ENCODE data around the gene ZNF771. TPM values are rescaled to one million over a fixed set of nuclear protein-coding genes. Genes with fewer than 3 reads are reported as not detected.
A peak's percentile ranks its signal among the peaks of the same experiment; 100 is the strongest.
"Not testable (repeated sequence)": the region's sequence is repeated elsewhere in the genome, so short reads cannot be mapped to it uniquely, and the experiment has no call there.

Gene ZNF771
- polyA plus RNA-seq, 4 donors: 2.5 to 5.3 (median 3.6) TPM

DNA sequence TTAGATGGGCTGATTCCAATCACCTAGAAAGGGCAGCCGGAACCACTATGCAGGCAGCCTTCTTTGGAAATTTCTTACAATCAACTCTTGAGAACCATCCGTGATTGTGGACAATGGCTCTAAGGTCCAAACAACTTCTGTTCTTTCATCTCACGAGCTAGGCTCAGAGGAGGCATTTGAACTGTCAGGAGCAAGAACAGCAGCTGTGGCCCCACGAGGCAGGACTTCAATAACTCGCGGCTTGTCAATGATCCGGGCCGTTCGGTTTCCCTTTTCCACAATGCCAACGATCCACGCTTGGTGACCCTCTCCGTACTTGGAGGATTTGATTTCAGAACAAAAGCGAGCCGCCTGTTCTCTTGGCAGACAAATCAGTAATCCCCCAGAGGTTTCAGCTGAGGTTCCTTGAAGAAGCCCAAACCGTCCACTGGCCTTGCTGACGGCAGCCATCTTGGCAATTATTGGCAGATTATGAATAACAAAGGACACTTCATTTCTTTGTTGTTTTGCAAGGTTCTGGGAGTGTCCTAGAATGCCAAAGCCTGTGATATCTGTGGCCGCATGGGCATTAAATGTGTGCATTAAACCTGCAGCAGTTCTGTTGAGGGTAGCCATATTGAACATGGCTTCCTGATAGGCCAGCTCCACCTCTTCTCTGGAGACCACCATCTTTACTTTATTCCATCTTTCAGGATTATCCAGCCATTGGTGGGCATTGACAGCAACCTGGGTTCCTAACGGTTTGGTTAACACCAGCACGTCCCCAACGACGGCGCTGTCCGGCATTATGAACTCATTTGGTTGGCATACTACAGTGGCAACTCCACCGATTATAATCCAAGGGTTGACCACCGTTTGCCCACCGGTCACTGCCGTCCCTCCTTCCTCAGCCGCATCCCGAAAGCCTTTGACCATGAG is 37.1 kb downstream of the ZNF771 start:
- Histone ChIP-seq H3K4me3 (ENCODE audit: low read depth in 1 of 3, low read length in 3 of 3) (peak overlapping the region; percentile 57 to 88 (median 85)), H3K36me3 (ENCODE audit: control insufficient read depth in 3 of 3, insufficient read depth in 2 of 3, low read depth in 1 of 3, low read length in 3 of 3) (peaks cover 0 to 21% (median 0%) of the 10 kb centered on the region in 3 donors), H3K9me3 (ENCODE audit: control insufficient read depth in 2 of 2, insufficient read depth in 1 of 2, low read depth in 1 of 2, low read length in 1 of 2) (peaks cover 0 to 36% of the 10 kb centered on the region in 2 donors), H3K27me3 (ENCODE audit: control insufficient read depth in 3 of 3, insufficient read depth in 3 of 3, low read length in 3 of 3) (no peaks in the 10 kb centered on the region), H3K4me1 (ENCODE audit: control insufficient read depth in 3 of 3, insufficient read depth in 2 of 3, low read depth in 1 of 3, low read length in 2 of 3) (peaks cover 0 to 46% (median 15%) of the 10 kb centered on the region in 3 donors), H3K27ac (ENCODE audit: low read depth in 1 of 3, low read length in 2 of 3) (peak overlapping the region; percentile 87 to 97 (median 89))
- FAIRE-seq: no peak
- WGBS, 3 donors: 84 to 91% (median 86%) methylated on average over 29 of the region's 29 CpGs
- no peak for DNase-seq

DNA sequence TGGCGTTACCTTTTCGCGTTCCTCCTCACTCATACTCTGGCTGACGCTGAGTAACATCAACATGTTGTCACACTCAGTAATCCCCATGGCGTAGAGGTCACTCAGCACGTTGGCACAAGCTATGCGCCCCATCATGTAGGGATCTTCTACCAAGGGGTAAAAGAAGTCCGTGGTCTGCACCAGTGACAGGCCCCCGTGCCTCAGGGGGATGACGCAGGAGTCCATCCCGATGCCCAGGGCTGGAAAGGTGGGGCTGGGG is 37.7 kb downstream of the ZNF771 start:
- H3K4me1 ChIP-seq (ENCODE audit: control insufficient read depth in 3 of 3, insufficient read depth in 2 of 3, low read depth in 1 of 3, low read length in 2 of 3): peaks cover 0 to 46% (median 15%) of the 10 kb centered on the region in 3 donors
- peak overlapping the region; percentile 57 to 88 (median 85) for H3K4me3 ChIP-seq (ENCODE audit: low read depth in 1 of 3, low read length in 3 of 3)
- no peak for FAIRE-seq
- no peaks in the 10 kb centered on the region for H3K27me3 ChIP-seq (ENCODE audit: control insufficient read depth in 3 of 3, insufficient read depth in 3 of 3, low read length in 3 of 3)
- peaks cover 0 to 36% of the 10 kb centered on the region in 2 donors for H3K9me3 ChIP-seq (ENCODE audit: control insufficient read depth in 2 of 2, insufficient read depth in 1 of 2, low read depth in 1 of 2, low read length in 1 of 2)
- whole genome bisulfite sequencing, 3 donors: 18 to 31% (median 22%) methylated on average over 11 of the region's 11 CpGs
- H3K27ac ChIP-seq (ENCODE audit: low read depth in 1 of 3, low read length in 2 of 3): peak overlapping the region; percentile 87 to 97 (median 89)
- DNase-seq: no peak
- peaks cover 0 to 21% (median 0%) of the 10 kb centered on the region in 3 donors for H3K36me3 ChIP-seq (ENCODE audit: control insufficient read depth in 3 of 3, insufficient read depth in 2 of 3, low read depth in 1 of 3, low read length in 3 of 3)

DNA sequence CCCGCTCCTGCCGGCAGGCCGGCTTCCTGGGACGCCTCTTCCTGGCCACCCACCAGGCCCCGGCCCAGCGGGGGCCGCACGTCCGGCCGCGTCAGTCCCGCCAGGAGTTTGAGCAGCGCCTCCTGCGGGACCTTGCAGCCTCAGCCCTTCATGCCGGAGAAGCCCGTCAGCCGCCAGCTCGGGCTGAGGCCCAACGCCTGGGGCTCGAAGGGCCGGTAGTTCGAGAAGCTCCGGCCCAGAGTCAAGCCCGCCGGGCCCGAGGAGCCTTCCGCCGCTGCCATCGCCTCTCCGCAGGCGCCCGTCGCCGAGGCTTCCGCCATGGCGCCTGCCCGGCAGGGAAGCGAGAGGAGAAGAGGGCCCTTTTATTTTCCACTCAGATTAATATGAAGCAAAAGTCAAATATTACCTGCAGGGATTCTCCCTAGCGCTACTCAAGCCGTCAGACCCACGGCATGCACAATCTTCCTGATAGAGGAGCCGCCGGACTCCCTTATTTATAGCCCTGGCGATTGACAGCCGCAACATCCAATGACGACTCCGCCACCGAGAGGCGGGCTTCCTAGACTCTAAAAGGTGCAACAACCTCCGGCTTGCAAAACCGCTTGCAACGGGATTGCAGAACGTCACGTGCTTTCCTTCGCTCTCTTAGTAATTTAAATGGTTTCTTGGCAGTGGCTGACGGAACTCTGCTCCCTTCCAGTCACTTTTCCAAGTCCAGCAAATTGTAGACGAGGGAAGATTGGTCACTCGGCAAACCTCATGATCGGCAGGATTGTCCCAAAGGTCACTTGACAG is 38.2 kb downstream of the ZNF771 start, which contains the start of gene SEPHS2:
SEPHS2 (minus strand) TSS at position 467 of the 795 bp plus-strand sequence; CDS start at position 320, 147 bp downstream.
- DNase-seq (peak; percentile 99 to 100), FAIRE-seq (no peak)
- Histone ChIP-seq H3K27ac (ENCODE audit: low read depth in 1 of 3, low read length in 2 of 3) (peak within 1 kb of the TSS; percentile 87 to 97 (median 89)), H3K9me3 (ENCODE audit: control insufficient read depth in 2 of 2, insufficient read depth in 1 of 2, low read depth in 1 of 2, low read length in 1 of 2) (peaks cover 0 to 36% of the 10 kb centered on the region in 2 donors), H3K36me3 (ENCODE audit: control insufficient read depth in 3 of 3, insufficient read depth in 2 of 3, low read depth in 1 of 3, low read length in 3 of 3) (peaks cover 0 to 21% (median 0%) of the 10 kb centered on the region in 3 donors), H3K4me1 (ENCODE audit: control insufficient read depth in 3 of 3, insufficient read depth in 2 of 3, low read depth in 1 of 3, low read length in 2 of 3) (peaks cover 0 to 48% (median 15%) of the 10 kb centered on the region in 3 donors), H3K27me3 (ENCODE audit: control insufficient read depth in 3 of 3, insufficient read depth in 3 of 3, low read length in 3 of 3) (no peaks in the 10 kb centered on the region), H3K4me3 (ENCODE audit: low read depth in 1 of 3, low read length in 3 of 3) (peak within 1 kb of the TSS; percentile 57 to 88 (median 85))
- WGBS, 3 donors: 0 to 1% (median 0%) methylated on average over 41 to 59 of the region's 59 CpGs

DNA sequence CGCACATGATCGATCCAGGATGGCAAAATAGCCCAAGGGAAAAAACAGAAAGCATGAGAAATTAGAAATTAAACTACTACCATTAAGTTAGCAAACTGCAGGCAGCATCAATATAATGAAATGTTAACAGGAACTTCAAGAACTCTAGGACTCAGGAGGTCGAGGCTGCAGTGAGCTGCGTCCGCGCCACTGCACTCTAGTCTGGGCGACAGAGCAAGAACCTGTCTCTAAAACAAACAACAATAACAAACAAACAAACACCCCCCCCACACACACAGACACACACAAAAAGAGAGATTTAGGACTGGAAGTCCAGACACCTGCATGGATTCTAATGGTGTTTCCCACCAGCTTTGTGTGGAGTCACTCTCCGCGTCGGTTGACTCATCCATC is 38.8 kb downstream of the ZNF771 start:
- H3K4me1 ChIP-seq (ENCODE audit: control insufficient read depth in 3 of 3, insufficient read depth in 2 of 3, low read depth in 1 of 3, low read length in 2 of 3): peaks cover 0 to 54% (median 15%) of the 10 kb centered on the region in 3 donors
- DNase-seq: no peak
- peak overlapping the region in 2 of 3 donors; percentile 6 to 57 for H3K4me3 ChIP-seq (ENCODE audit: low read depth in 1 of 3, low read length in 3 of 3)

DNA sequence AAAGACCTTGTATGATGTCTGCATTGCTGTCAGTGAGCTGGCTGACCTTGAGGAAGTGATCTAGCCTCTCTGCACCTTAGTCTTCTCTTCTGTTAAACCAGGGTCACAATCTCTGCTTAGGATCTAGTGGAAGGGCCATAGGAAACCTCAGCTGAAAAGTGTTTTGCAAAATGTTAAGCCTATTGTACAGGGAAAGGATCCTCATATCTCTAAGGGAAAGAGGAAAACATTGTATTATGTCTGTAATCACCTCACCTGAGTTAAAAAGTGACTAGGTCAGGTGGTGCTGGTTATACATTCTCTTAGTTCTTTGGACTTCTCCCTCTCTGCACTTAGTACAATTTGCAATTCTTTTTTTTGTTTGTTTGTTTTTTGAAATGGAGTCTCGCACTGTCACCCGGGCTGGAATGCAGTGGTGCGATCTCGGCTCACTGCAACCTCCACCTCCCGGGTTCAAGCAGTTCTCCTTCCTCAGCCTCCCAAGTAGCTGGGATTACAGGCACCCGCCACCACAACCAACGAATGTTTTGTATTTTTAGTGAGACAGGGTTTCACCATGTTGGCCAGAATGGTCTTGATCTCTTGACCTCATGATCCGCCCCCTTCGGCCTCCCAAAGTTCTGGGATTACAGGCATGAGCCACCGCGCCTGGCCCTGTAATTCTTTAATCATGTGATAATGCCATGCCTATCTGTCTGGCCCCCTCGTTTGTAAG is 40.3 kb downstream of the ZNF771 start:
- Histone ChIP-seq H3K27ac (ENCODE audit: low read depth in 1 of 3, low read length in 2 of 3) (peak overlapping the region; percentile 62 to 88 (median 87)), H3K36me3 (ENCODE audit: control insufficient read depth in 3 of 3, insufficient read depth in 2 of 3, low read depth in 1 of 3, low read length in 3 of 3) (peaks cover 0 to 21% (median 0%) of the 10 kb centered on the region in 3 donors), H3K4me1 (ENCODE audit: control insufficient read depth in 3 of 3, insufficient read depth in 2 of 3, low read depth in 1 of 3, low read length in 2 of 3) (peaks cover 0 to 57% (median 15%) of the 10 kb centered on the region in 3 donors), H3K9me3 (ENCODE audit: control insufficient read depth in 2 of 2, insufficient read depth in 1 of 2, low read depth in 1 of 2, low read length in 1 of 2) (peaks cover 0 to 31% of the 10 kb centered on the region in 2 donors), H3K27me3 (ENCODE audit: control insufficient read depth in 3 of 3, insufficient read depth in 3 of 3, low read length in 3 of 3) (no peaks in the 10 kb centered on the region), H3K4me3 (ENCODE audit: low read depth in 1 of 3, low read length in 3 of 3) (no peak overlapping the region)
- FAIRE-seq: no peak
- WGBS, 3 donors: 27 to 62% (median 30%) methylated on average over 12 of the region's 12 CpGs
- DNase-seq: peak; percentile 90 to 91

More for the DNA sequence above, 38.8 kb downstream of the ZNF771 start:
- Histone ChIP-seq H3K36me3 (ENCODE audit: control insufficient read depth in 3 of 3, insufficient read depth in 2 of 3, low read depth in 1 of 3, low read length in 3 of 3) (peaks cover 0 to 21% (median 0%) of the 10 kb centered on the region in 3 donors), H3K27ac (ENCODE audit: low read depth in 1 of 3, low read length in 2 of 3) (peak overlapping the region; percentile 16 to 97 (median 87)), H3K27me3 (ENCODE audit: control insufficient read depth in 3 of 3, insufficient read depth in 3 of 3, low read length in 3 of 3) (no peaks in the 10 kb centered on the region), H3K9me3 (ENCODE audit: control insufficient read depth in 2 of 2, insufficient read depth in 1 of 2, low read depth in 1 of 2, low read length in 1 of 2) (peaks cover 0 to 36% of the 10 kb centered on the region in 2 donors)
- no peak for FAIRE-seq
- WGBS, 3 donors: 67 to 72% (median 69%) methylated on average over 10 of the region's 10 CpGs

DNA sequence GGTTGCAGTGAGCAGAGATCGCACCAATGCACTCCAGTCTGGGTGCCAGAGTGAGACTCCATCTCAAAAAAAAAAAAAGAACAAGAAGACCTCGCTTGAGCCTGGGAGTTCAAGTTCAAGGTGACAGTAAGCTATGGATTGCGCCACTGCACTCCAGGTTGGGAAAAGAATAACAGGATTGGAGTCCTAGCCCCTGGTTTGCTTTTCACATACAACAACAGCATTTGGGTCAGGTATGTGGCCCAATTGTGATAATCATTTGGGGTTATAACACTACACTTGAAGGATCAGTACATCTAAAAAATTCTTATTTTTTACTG is 41.7 kb downstream of the ZNF771 start:
- FAIRE-seq (no peak), DNase-seq (no peak)
- Histone ChIP-seq H3K4me3 (ENCODE audit: low read depth in 1 of 3, low read length in 3 of 3) (no peak overlapping the region), H3K27ac (ENCODE audit: low read depth in 1 of 3, low read length in 2 of 3) (no peak overlapping the region), H3K27me3 (ENCODE audit: control insufficient read depth in 3 of 3, insufficient read depth in 3 of 3, low read length in 3 of 3) (no peaks in the 10 kb centered on the region), H3K36me3 (ENCODE audit: control insufficient read depth in 3 of 3, insufficient read depth in 2 of 3, low read depth in 1 of 3, low read length in 3 of 3) (peaks cover 0 to 11% (median 0%) of the 10 kb centered on the region in 3 donors), H3K4me1 (ENCODE audit: control insufficient read depth in 3 of 3, insufficient read depth in 2 of 3, low read depth in 1 of 3, low read length in 2 of 3) (peaks cover 0 to 62% (median 13%) of the 10 kb centered on the region in 3 donors), H3K9me3 (ENCODE audit: control insufficient read depth in 2 of 2, insufficient read depth in 1 of 2, low read depth in 1 of 2, low read length in 1 of 2) (peaks cover 0 to 22% of the 10 kb centered on the region in 2 donors)
- WGBS, 3 donors: 82 to 94% (median 87%) methylated on average over 3 of the region's 3 CpGs

DNA sequence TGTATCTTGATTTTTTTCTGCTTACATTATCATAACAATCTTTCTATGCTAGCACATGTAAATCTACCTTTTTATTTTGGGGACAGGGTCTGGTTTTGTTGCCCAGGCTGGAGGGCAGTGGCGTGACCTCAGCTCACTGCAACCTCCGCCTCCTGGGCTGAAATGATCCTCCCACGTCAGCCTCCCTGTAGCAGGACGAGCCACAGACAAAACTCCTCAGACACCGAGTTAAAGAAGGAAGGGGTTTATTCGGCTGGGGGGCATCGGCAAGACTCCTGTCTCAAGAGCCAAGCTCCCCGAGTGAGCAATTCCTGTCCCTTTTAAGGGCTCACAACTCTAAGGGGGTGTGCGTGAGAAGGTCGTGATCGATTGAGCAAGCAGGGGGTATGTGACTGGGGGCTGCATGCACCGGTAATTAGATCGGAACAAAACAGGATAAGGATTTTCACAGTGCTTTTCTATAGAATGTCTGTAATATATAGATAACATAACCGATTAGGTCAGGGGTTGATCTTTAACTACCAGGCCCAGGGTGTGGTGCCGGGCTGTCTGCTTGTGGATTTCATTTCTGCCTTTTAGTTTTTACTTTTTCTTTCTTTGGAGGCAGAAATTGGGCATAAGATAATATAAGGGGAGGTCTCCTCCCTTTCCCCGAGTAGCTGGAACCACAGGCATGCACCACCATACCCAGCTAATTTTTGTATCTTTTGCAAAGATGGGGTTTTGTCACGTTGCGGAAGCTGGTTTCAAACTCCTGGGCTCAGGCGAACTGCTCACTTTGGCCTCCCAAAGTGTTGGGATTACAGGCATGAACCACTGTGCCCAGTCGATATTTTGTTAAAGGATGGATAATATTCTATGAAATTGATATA is 45.5 kb downstream of the ZNF771 start:
- FAIRE-seq; DNase-seq; H3K36me3 ChIP-seq (ENCODE audit: control insufficient read depth in 3 of 3, insufficient read depth in 2 of 3, low read depth in 1 of 3, low read length in 3 of 3); H3K27me3 ChIP-seq (ENCODE audit: control insufficient read depth in 3 of 3, insufficient read depth in 3 of 3, low read length in 3 of 3); H3K9me3 ChIP-seq (ENCODE audit: control insufficient read depth in 2 of 2, insufficient read depth in 1 of 2, low read depth in 1 of 2, low read length in 1 of 2); H3K4me3 ChIP-seq (ENCODE audit: low read depth in 1 of 3, low read length in 3 of 3): not testable (repeated sequence)
- WGBS, 3 donors: 21 to 51% (median 39%) methylated on average over 20 of the region's 20 CpGs
- Histone ChIP-seq H3K4me1 (ENCODE audit: control insufficient read depth in 3 of 3, insufficient read depth in 2 of 3, low read depth in 1 of 3, low read length in 2 of 3) (peaks cover 0 to 42% (median under 1%) of the 10 kb centered on the region in 3 donors), H3K27ac (ENCODE audit: low read depth in 1 of 3, low read length in 2 of 3) (peak overlapping the region; percentile 37 to 50 (median 48))

Measured in small intestine (tissue), 7 donors.